GM10266 (cell line): Measurements from ENCODE around the gene CCDC174.

Source experiments
- DNase-seq: peaks from one replicate; pipeline ENCODE4 v3.0.0; 2012; ENCODE audit errors: extremely low spot score
- CTCF ChIP-seq: IDR thresholded peaks from 2 replicates; pipeline ENCODE4 v1.5.1; 2012; ENCODE audit warnings: mild to moderate bottlenecking, low read depth; ENCODE audit not compliant: control insufficient read depth, insufficient read depth; ENCODE audit errors: missing control alignments

The CCDC174 gene

DNA sequence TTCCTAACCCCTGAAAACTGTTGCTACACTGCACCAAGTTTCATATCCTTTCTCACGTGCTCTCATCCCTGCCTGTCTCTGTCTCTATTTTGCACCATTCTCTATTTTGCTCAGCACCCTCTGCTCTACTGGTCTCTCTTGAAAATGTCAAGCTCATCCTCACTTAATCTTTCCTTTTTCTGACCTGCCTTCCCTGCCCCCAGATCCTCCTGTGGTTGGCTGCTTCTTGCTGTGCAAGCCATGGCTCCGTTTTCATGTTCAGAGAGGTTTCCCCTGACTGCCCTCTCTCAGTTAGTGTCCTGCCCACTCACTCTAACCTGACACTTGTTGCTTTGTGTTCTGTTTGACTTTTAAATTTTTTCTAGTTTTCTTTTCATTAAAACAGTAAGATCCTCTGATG, 6.0 kb downstream of the CCDC174 start:
- no peak for TF ChIP-seq CTCF
- no peak for DNase-seq

- no peak for DNase-seq
- TF ChIP-seq CTCF = no peak
These were observed 7.4 kb downstream of the CCDC174 start for GRCh38 chr3:14658978-14659377.

- no peak for TF ChIP-seq CTCF
- DNase-seq = no peak
These were observed 9.4 kb downstream of the CCDC174 start for GRCh38 chr3:14660942-14661341.

DNA sequence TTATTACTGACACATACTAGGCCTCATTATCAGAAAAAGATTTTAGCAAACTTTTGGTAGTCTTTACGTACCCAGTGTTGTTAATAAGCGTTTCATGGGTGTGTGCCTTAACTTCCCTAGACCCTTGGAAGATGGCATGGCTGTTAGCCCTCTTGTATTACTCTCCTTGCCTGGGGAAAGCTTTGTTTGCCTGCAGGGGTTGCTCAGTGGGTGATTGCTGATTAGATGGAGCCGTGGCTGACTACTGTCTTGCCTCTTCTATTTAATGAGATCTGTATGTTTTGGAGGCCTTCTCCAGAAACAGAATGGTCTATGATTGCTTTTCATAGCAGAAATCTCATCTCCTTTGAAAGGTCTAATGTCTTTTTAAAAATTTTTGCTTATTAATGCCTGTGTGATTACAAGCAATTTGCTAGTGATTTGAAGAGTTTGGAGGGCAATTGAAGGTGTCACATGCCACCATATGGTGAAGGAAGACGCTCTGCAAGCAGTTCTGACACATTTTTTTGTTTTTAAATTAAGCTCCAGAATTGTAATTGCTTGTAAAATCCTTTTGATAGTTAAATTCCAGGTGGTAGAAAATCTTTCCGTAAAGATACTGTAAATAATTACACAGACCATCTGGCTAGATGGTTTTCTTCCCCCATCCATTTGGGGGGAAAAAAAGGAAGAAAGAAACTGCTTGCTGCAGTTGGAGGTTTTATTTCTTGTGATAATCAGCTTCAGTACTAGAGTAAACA, 12.0 kb downstream of the CCDC174 start:
- TF ChIP-seq CTCF = no peak
- no peak for DNase-seq

DNA sequence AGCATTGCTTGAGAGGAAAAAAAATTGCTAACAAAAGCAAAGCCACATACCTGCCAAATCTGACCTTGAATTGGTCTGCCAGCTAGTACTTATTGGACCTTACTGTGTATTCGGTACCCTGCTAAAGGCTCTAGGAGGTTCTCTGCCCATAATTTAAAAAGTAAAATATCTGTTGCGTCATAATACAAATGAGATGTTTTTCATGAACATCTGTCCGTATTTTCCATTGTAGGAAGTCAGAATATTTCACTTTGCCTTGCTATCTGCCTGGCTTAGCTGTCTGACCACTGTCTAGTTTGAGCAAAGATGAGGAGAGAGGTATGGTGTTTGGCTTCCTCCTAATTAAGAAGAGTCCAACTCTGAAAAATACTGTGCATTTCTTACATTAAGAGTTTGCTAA, 12.6 kb downstream of the CCDC174 start:
- no peak for TF ChIP-seq CTCF
- no peak for DNase-seq

DNA sequence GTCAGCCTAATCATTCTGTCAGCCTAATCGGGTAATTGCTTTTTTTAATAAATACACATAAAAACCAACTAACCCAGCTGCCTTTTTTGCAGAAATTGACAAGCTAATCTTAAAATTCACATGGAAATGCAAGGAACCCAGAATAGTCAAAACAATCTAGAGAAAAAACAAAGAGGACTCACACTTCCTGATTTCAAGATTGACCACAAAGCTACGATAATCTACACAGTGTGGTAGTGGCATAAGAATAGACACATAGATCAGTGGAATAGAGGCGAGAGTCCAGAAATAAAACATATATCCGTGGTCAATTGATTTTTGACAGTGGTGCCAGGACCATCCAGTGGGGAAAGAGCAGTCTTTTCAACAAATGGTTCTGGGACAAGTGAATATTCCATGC, 21.0 kb downstream of the CCDC174 start:
- no peak for TF ChIP-seq CTCF

GRCh38 chr3:14674841-14675240, 23.3 kb downstream of the CCDC174 start, which contains the start of gene C3orf20:
TSS of gene C3orf20 (plus strand) at chr3:14675141. CDS start at chr3:14682714, 7,573 bp downstream.
- no peak for TF ChIP-seq CTCF
- no peak for DNase-seq

More for the DNA sequence above, 21.0 kb downstream of the CCDC174 start:
- DNase-seq = no peak
